K562 (cell line): Measurements from ENCODE around the gene UNC93B1. TPM values are rescaled to one million over a fixed set of nuclear protein-coding genes. Genes with fewer than 3 reads are reported as not detected.

Experiments used
- ATAC-seq: fragments of 200-7000 bp; cut with Tn5 transposase; 3 replicates; pipeline ENCODE4 v1.9.1; 2020; ENCODE audit warnings: moderate library complexity
- BruUV-seq: library from RNA; stranded (reverse); fragments of 400-500 nt; replicated peaks from 2 replicates; lab custom pipeline; 2021; lab: Mats Ljungman, UMichigan
- CTCF ChIA-PET: fragments of 300-600 bp; formaldehyde crosslinking; extraction: SDS; loops from one replicate; lab custom pipeline; 2021; ENCODE audit warnings: low intra/inter-chr PET ratio; lab: Yijun Ruan, JAX
- POLR2A ChIA-PET: fragments of 300-600, 350-650 bp; sonication (Branson Sonifier 250); formaldehyde crosslinking; extraction: SDS; loops from one replicate; lab custom pipeline; 2021; ENCODE audit warnings: antibody characterized with exemption, inconsistent platforms; lab: Yijun Ruan, JAX
- DNase-seq, 4 experiments: peaks; one replicate each; pipeline versions ENCODE4 v3.0.0 to v3.0.0-alpha.2; 2011 to 2018; ENCODE audit warnings: low spot score in 3 of 4, mixed read lengths in 3 of 4; ENCODE audit errors: extremely low read depth in 1 of 4
- FAIRE-seq: peaks from 2 replicates; lab custom pipeline; 2011; peaks lifted over from hg19 to GRCh38; lab: Jason Lieb, UNC
- H2AFZ ChIP-seq: 2 replicates; pipeline ENCODE4 v1.6.0; 2011; ENCODE audit warnings: low read depth, low read length, control low read depth, inconsistent platforms
- H3K27ac ChIP-seq: fragments of 200-600 bp; 3 replicates; pipeline ENCODE4 v1.8.0; 2011; ENCODE audit warnings: low read depth, mild to moderate bottlenecking, control low read depth, inconsistent platforms, low read length, moderate library complexity, mixed read lengths; ENCODE audit errors: extremely low read depth
- H3K27me3 ChIP-seq, 2 experiments: fragments of 300-600 bp in 1 of 2; 2 replicates in 1 of 2; 3 replicates in 1 of 2; pipeline versions ENCODE4 v1.6.0 to v1.8.0; 2011; ENCODE audit warnings: inconsistent platforms in 2 of 2, low read length in 2 of 2, mild to moderate bottlenecking in 1 of 2, mixed read lengths in 1 of 2, moderate library complexity in 1 of 2; ENCODE audit not compliant: control insufficient read depth in 2 of 2, insufficient read depth in 2 of 2
- H3K36me3 ChIP-seq: fragments of 300-600 bp; 3 replicates; pipeline ENCODE4 v1.8.0; 2011; ENCODE audit warnings: mild to moderate bottlenecking, low read length, inconsistent platforms; ENCODE audit not compliant: control insufficient read depth, insufficient read depth
- H3K4me1 ChIP-seq, 2 experiments: fragments of 200-600 bp in 1 of 2; replicated peaks in 1 of 2; 2 replicates in 1 of 2; 3 replicates in 1 of 2; pipeline versions ENCODE4 v1.5.1 to v1.8.0; 2011; ENCODE audit warnings: inconsistent platforms in 2 of 2, low read length in 2 of 2, mild to moderate bottlenecking in 1 of 2, mixed read lengths in 1 of 2, moderate library complexity in 1 of 2; ENCODE audit not compliant: control insufficient read depth in 2 of 2, insufficient read depth in 2 of 2
- H3K4me2 ChIP-seq: 2 replicates; pipeline ENCODE4 v1.6.1; 2011; ENCODE audit warnings: low read length, control low read depth, inconsistent platforms, mixed read lengths; ENCODE audit not compliant: insufficient read depth
- H3K4me3 ChIP-seq: fragments of 200-600 bp; sonication (generic), shearing (Covaris generic); 2 replicates; pipeline ENCODE4 v1.5.1; 2016; ENCODE audit warnings: control low read depth, inconsistent platforms
- H3K79me2 ChIP-seq: fragments of 200-600 bp; 3 replicates; pipeline ENCODE4 v1.8.0; 2011; ENCODE audit warnings: low read length, inconsistent platforms; ENCODE audit not compliant: control insufficient read depth, insufficient read depth
- H3K9ac ChIP-seq, 2 experiments: 2 replicates each; pipeline versions ENCODE4 v1.6.0 to v1.6.1; 2011; ENCODE audit warnings: low read depth in 2 of 2, low read length in 2 of 2, control low read depth in 1 of 2, inconsistent platforms in 1 of 2, mild to moderate bottlenecking in 1 of 2, mixed read lengths in 1 of 2; ENCODE audit not compliant: insufficient read depth in 1 of 2
- H3K9me1 ChIP-seq: one replicate; pipeline ENCODE4 v1.6.0; 2011; ENCODE audit warnings: inconsistent platforms, mild to moderate bottlenecking, low read length, moderate library complexity; ENCODE audit not compliant: control insufficient read depth, insufficient read depth
- H3K9me3 ChIP-seq: replicated peaks from 2 replicates; pipeline ENCODE4 v1.5.1; 2011; ENCODE audit warnings: low read depth, low read length, inconsistent platforms; ENCODE audit not compliant: control insufficient read depth, insufficient read depth
- H4K20me1 ChIP-seq: replicated peaks from 2 replicates; pipeline ENCODE4 v1.6.1; 2011; ENCODE audit warnings: low read length, inconsistent platforms, mixed read lengths; ENCODE audit not compliant: control insufficient read depth, insufficient read depth
- CBFA2T3 ChIP-seq: fragments of 450-650 bp; IDR thresholded peaks from 2 replicates; pipeline ENCODE4 v1.6.1; 2017
- MLLT1 ChIP-seq, 2 experiments: fragments of 450-650 bp; IDR thresholded peaks; 2 replicates each; pipeline ENCODE4 v1.6.1; 2016
- NONO ChIP-seq, 2 experiments: fragments of 200-400 bp in 1 of 2; fragments of 450-650 bp in 1 of 2; formaldehyde crosslinking in 1 of 2; IDR thresholded peaks; 2 replicates each; pipeline ENCODE4 v1.6.1; 2017; ENCODE audit warnings: low read depth in 2 of 2, mild to moderate bottlenecking in 2 of 2, moderate library complexity in 2 of 2, low read length in 1 of 2
- POLR2G ChIP-seq: fragments of 200-400 bp; formaldehyde crosslinking; IDR thresholded peaks from 2 replicates; pipeline ENCODE4 v1.6.1; 2017; ENCODE audit warnings: low read depth, mild to moderate bottlenecking, antibody characterized with exemption, low read length, moderate library complexity
- RBFOX2 ChIP-seq: fragments of 200-400 bp; formaldehyde crosslinking; IDR thresholded peaks from 2 replicates; pipeline ENCODE4 v1.6.1; 2017; ENCODE audit warnings: low read depth, mild to moderate bottlenecking, low read length, moderate library complexity
- RNF2 ChIP-seq: sonication (generic); IDR thresholded peaks from 2 replicates; pipeline ENCODE4 v1.6.1; 2016
- TEAD2 ChIP-seq: fragments of 450-650 bp; IDR thresholded peaks from 2 replicates; pipeline ENCODE4 v1.6.1; 2016; ENCODE audit warnings: missing genetic modification characterization, control low read depth, missing compliant biosample characterization
- ZNF586 ChIP-seq: fragments of 450-650 bp; formaldehyde crosslinking; conservative IDR thresholded peaks from 2 replicates; pipeline ENCODE4 v1.4.0; 2020; ENCODE audit warnings: mild to moderate bottlenecking, moderate library complexity
- ZNF639 ChIP-seq, 2 experiments: fragments of 200-800 bp in 1 of 2; sonication (Bioruptor generic) in 1 of 2; sonication (generic) in 1 of 2; formaldehyde crosslinking in 1 of 2; IDR thresholded peaks in 1 of 2; conservative IDR thresholded peaks in 1 of 2; 2 replicates each; pipeline versions ENCODE4 v1.5.0 to v1.6.1; 2016 to 2020; ENCODE audit warnings: missing compliant biosample characterization in 1 of 2, missing genetic modification characterization in 1 of 2, missing genetic modification reagents in 1 of 2
- WGBS: fragments of 100-300 bp; shearing (Covaris generic); methylation state at CpG from one replicate; pipeline ENCODE4 v1.1.6; 2016; ENCODE audit warnings: low coverage, mixed read lengths; ENCODE audit not compliant: insufficient coverage; ENCODE audit errors: missing lambda C conversion rate; 5-methylcytosine and 5-hydroxymethylcytosine counted together
- in situ Hi-C: fragments of 300-500 bp; cut with MboI; formaldehyde crosslinking; loops from 4 replicates; pipeline ENCODE4 v1.15.0; 2018; ENCODE audit warnings: inconsistent platforms, mixed read lengths
- intact Hi-C: fragments of 100-400 bp; cut with micrococcal nuclease; formaldehyde crosslinking; loops from 2 replicates; pipeline ENCODE4 v1.14.2; 2022
- polyA plus RNA-seq, 8 experiments: library from polyadenylated mRNA; depleted of rRNA in 4 of 8; stranded (reverse) in 5 of 8; unstranded in 3 of 8; fragments of >200 nt; fragmentation: Nextera tagmentation in 2 of 8; fragmentation: Illumina TruSeq in 1 of 8; extraction: Ambion mirVana in 2 of 8; extraction: Trizol in 1 of 8; gene quantifications; 2 replicates each; pipeline versions ENCODE4 v1.2.1 to v1.2.3, GENCODE V29; 2011 to 2014; ENCODE audit warnings: inconsistent platforms in 1 of 8, missing spikeins in 1 of 8
- total RNA-seq, 7 experiments: library from RNA; depleted of rRNA in 6 of 7; stranded (reverse); fragments of >200 nt in 6 of 7; fragmentation: Illumina TruSeq in 2 of 7; extraction: Trizol in 2 of 7; gene quantifications; 2 replicates each; pipeline versions ENCODE4 v1.2.1 to v1.2.3, GENCODE V29; 2011 to 2021; ENCODE audit warnings: low replicate concordance in 1 of 7

Gene UNC93B1
- total and polyA plus RNA-seq, 9 of the 15 experiments (the other 6 are each of a cell fraction or from before 2014, with no cell fraction given), result 0.10 to 13.6 (median 6.5) TPM

GRCh38 chr11:68032997-68033707, 29.3 kb upstream of the UNC93B1 start:
- H3K79me2 ChIP-seq, result peaks cover 25% of the 10 kb centered on the region
- no peak overlapping the region for H3K4me3 ChIP-seq
- ATAC-seq (no peak), DNase-seq (no peak), FAIRE-seq (no peak)
- no TSS peak for BruUV-seq
- H3K4me1 ChIP-seq, result peaks cover 21 to 64% of the 10 kb centered on the region in 2 experiments
- ChIA-PET CTCF (no interaction called here), POLR2A (interaction anchor here (0.6 kb wide), 1 partner anchor 18 kb away, joined by 3 read pairs; no protein-coding TSS in a partner anchor)
- intact Hi-C loops, result no loop called here
- H2AFZ ChIP-seq, result no peak overlapping the region
- H3K27ac ChIP-seq, result no peak overlapping the region
- in situ Hi-C loops, result no loop called here
- no peaks in the 10 kb centered on the region for H3K9me1 ChIP-seq
- TF ChIP-seq RNF2 (no peak), TEAD2 (no peak), CBFA2T3 (no peak), NONO (IDR thresholded peaks at IDR 0.05; ENCODE audit: low read depth in 2 of 2, low read length in 1 of 2) (no peak), RBFOX2 (peak; percentile 13), POLR2G (peak; percentile 9; the same call in 1 of the 2 replicates), ZNF586 (CRISPR knock-in tag) (no peak), MLLT1 (IDR thresholded peaks at IDR 0.05) (no peak), ZNF639 (CRISPR knock-in tag; conservative IDR thresholded peaks at IDR 0.05 in 1 of 2, IDR thresholded peaks at IDR 0.05 in 1 of 2) (no peak)
- no peaks in the 10 kb centered on the region for H3K9me3 ChIP-seq
- no peak overlapping the region for H3K4me2 ChIP-seq
- peaks cover 44% of the 10 kb centered on the region; the same call in 2 of the 3 replicates for H3K36me3 ChIP-seq
- peak overlapping the region in 1 of 2 experiments; percentile 55; a peak in 1 of 4 replicates for H3K9ac ChIP-seq
- H4K20me1 ChIP-seq, result no peaks in the 10 kb centered on the region
- no peaks in the 10 kb centered on the region for H3K27me3 ChIP-seq
- WGBS, result 92% methylated on average over 11 of the region's 29 CpGs
